ENCODE measurements around the gene IVD.

IVD gene

DNA sequence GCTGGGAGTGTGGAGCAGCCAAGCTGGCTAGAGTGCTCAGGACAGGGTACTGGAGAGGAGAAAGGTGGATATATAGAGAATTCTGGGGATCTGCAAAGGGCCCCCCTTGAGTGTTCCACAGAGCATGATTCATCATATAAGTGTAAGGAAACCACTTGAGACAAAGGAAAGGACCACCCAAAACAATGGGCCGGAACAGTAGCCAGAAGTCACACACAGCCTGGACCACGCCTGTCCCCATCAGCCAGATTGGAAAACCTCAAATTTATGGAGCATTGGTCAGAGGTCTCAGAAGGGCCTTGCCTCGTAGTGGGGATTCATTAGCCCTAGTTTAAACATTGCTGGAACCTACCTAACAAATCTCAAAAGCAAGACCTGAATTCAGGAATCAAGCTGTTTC is 28.0 kb upstream of the IVD start:
- no peak for DNase-seq (ENCODE audit: low read depth in 2 of 2)

DNA sequence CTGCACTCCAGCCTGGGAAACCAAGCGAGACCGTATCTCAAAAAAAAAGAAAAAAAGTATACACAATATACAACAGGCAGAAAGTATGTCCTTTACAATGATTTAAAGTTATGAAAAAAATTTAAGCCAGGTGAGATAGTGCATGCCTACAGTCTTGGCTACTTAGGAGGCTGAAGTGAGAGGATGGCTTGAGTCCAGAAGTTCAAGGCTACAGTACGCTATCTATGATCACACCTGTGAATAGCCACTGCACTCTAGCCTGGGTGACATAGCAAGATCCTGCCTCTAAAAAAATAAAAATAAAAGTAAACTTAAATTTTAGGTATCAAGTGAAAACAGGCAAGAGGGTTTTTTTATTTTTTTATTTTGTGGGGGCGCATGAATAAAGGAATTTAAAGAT is 26.2 kb upstream of the IVD start:
- no peak for DNase-seq (ENCODE audit: low read depth in 2 of 2)

DNA sequence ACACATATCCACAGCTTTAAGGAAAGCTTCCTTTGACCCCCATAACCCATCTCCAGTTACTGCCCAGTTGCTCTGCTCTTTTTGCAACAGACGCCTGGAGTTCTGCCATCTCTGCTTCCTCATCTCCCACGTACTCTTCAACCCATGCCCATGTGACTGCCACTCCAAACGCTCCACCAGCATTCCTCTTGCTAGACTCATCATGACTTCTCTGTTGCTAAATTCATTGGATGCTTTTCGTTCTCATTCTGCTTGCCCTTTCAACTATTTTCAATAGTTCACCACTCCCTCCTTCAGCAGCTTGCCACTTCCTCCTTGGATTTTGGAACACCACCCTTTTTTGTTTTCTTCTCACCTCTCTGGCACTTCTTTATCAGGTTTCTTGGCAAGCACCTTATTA is 25.7 kb upstream of the IVD start:
- DNase-seq (ENCODE audit: low read depth in 2 of 2), result no peak

- no peak for DNase-seq (ENCODE audit: low read depth in 2 of 2)
Observed at GRCh38 chr15:40380636-40381035, 25.0 kb upstream of the IVD start.

- no peak for DNase-seq (ENCODE audit: low read depth in 2 of 2)
Observed at GRCh38 chr15:40381818-40382529, 23.6 kb upstream of the IVD start.

- DNase-seq (ENCODE audit: low read depth in 2 of 2), result peak; percentile 87 to 92
Observed at GRCh38 chr15:40382580-40383456, 22.8 kb upstream of the IVD start, which contains the start of gene KNSTRN. TSS of gene KNSTRN (plus strand) at chr15:40382721. CDS start at chr15:40382836, 115 bp downstream.

- no peak for DNase-seq (ENCODE audit: low read depth in 2 of 2)
Observed at GRCh38 chr15:40386480-40386879, 19.1 kb upstream of the IVD start.

GRCh38 chr15:40388941-40389823 is 16.4 kb upstream of the IVD start:
- no peak for DNase-seq (ENCODE audit: low read depth in 2 of 2)

GRCh38 chr15:40389824-40390595 is 15.6 kb upstream of the IVD start:
- DNase-seq (ENCODE audit: low read depth in 2 of 2), result no peak

DNA sequence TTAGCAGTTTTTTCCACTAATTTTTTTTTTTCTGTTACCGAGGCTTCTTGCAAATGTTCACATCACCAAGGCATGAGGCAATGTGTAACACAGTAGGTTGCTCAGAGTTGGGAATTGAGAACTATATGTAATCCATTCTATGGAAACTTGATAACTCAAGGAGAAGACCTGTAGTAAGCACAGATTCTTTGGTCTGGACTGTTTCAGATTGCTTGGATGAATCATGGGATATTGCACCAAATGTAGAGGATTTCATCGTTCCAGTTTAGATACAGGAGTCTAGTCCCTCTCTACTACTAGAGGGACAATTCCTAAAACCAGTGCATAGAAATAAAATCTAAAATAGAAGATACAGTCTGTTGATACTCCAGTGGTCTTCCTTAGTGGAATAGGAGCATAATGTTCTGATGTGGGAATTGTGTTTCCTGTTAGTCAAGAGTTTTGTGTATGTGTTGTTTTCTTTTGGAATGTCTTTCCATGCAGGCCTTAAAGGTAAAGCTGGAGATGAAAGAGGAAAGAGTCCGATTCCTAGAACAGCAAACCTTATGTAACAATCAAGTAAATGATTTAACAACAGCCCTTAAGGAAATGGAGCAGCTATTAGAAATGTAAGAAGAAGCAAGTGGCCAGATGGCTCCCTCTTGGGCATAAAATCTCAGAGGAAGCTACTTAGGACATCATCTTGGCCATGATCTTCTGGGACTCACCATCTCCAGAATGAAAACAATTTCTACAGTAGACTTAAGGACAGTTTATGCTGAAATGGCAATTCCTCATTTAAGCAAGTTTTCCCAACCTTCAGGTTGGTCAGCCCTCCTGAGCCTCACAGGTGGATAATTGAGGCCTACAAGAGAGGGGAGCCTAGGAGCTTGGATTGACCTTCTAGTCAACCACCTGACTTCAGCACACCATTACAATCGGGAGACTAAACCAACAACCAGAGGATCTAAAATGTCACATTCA is 12.3 kb upstream of the IVD start:
- no peak for DNase-seq (ENCODE audit: low read depth in 2 of 2)

- DNase-seq (ENCODE audit: low read depth in 2 of 2), result no peak
Observed at GRCh38 chr15:40397688-40398412, 7.7 kb upstream of the IVD start.

- DNase-seq (ENCODE audit: low read depth in 2 of 2), result no peak
Observed at GRCh38 chr15:40398413-40398873, 7.2 kb upstream of the IVD start.

GRCh38 chr15:40399370-40399769 is 6.2 kb upstream of the IVD start:
- DNase-seq (ENCODE audit: low read depth in 2 of 2), result no peak

- DNase-seq (ENCODE audit: low read depth in 2 of 2), result no peak
Observed at GRCh38 chr15:40407330-40407990, 1.9 kb downstream of the IVD start.

GRCh38 chr15:40409366-40409765 is 3.8 kb downstream of the IVD start:
- DNase-seq (ENCODE audit: low read depth in 2 of 2), result no peak

DNA sequence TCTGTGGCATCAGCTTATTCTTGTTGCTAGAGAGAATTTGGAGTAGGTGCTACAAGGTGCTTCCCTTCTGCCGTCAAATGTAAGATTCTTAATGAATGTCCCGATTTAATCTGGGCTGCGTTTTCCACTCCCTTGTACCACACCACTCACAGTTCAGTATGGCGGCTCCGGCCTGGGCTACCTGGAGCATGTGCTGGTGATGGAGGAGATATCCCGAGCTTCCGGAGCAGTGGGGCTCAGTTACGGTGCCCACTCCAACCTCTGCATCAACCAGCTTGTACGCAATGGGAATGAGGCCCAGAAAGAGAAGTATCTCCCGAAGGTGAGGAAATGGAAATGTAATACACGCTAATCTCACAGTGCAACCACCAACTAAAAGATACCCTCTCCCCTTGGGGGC is 4.9 kb downstream of the IVD start:
- no peak for DNase-seq (ENCODE audit: low read depth in 2 of 2)

- no peak for DNase-seq (ENCODE audit: low read depth in 2 of 2)
Observed at GRCh38 chr15:40412095-40412759, 6.6 kb downstream of the IVD start.

GRCh38 chr15:40413036-40413435 is 7.4 kb downstream of the IVD start:
- no peak for DNase-seq (ENCODE audit: low read depth in 2 of 2)

All from stimulated activated CD4-positive, alpha-beta T cell treated with anti-CD3 and anti-CD28 coated beads, Interleukin-1b, Interleukin-23, amount 100 ng/mL, for 4 hours (primary cell).